ENCODE data around the gene NNMT. TPM values are rescaled to one million over a fixed set of nuclear protein-coding genes. Genes with fewer than 3 reads are reported as not detected.

NNMT gene
- total and polyA plus RNA-seq, 2 donors (not counting 3 experiments of a cell fraction or from before 2014, with no cell fraction given): 330 to 454 TPM

GRCh38 chr11:114287154-114287553 is 9.0 kb upstream of the NNMT start:
- Histone ChIP-seq H4K20me1 (replicated peaks; ENCODE audit: control insufficient read depth, extremely low read depth, insufficient read depth, low read length) (no peaks in the 10 kb centered on the region), H3K4me3 (replicated peaks in 1 of 3; ENCODE audit: insufficient read depth in 1 of 3, low read depth in 1 of 3, low read length in 3 of 3) (no peak overlapping the region), H3K36me3 (ENCODE audit: control insufficient read depth in 2 of 2, extremely low read depth in 1 of 2, insufficient read depth in 2 of 2, low read length in 2 of 2) (no peaks in the 10 kb centered on the region), H3K27ac (ENCODE audit: insufficient read depth, low read depth, low read length) (no peak overlapping the region), H3K9ac (replicated peaks; ENCODE audit: extremely low read depth, insufficient read depth, low read length) (no peak overlapping the region), H3K9me1 (replicated peaks; ENCODE audit: control insufficient read depth, extremely low read depth, insufficient read depth, low read length) (no peaks in the 10 kb centered on the region), H3K79me2 (ENCODE audit: control insufficient read depth, insufficient read depth, low read length) (no peaks in the 10 kb centered on the region), H3K4me1 (ENCODE audit: control insufficient read depth, extremely low read depth, insufficient read depth, low read length) (peaks cover 44% of the 10 kb centered on the region), H3K4me2 (ENCODE audit: insufficient read depth, low read length) (no peak overlapping the region), H3K27me3 (ENCODE audit: control insufficient read depth in 2 of 2, insufficient read depth in 2 of 2, low read length in 2 of 2) (no peaks in the 10 kb centered on the region), H3K9me3 (replicated peaks; ENCODE audit: control insufficient read depth, insufficient read depth, low read length) (no peaks in the 10 kb centered on the region), H2AFZ (ENCODE audit: low read depth, low read length) (no peak overlapping the region)
- intact Hi-C loops (cut with micrococcal nuclease) (loop anchor here (10.0 kb wide), 2 partner anchors 278 to 1218 kb away; partner anchors contain the start of gene CADM1), dilution Hi-C loops (cut with MboI; ENCODE audit: extremely low pct_ligation_motif_present, low sequenced_read_pairs) (no loop called here)
- DNase-seq (ENCODE audit: low read depth, low spot score): no peak
- TF ChIP-seq CTCF (IDR thresholded peaks at IDR 0.05; ENCODE audit: extremely low read depth in 1 of 2, insufficient read depth in 1 of 2, low read depth in 1 of 2, low read length in 2 of 2): no peak
- no peak for TF ChIP-seq GATA2 (IDR thresholded peaks at IDR 0.05; ENCODE audit: insufficient read depth, insufficient read length, low read depth, low read length)
- CTCF ChIA-PET: interaction anchor here (7.1 kb wide), 1 partner anchor 21 kb away, joined by 41 read pairs; no protein-coding TSS in a partner anchor
- POLR2A ChIA-PET: interaction anchor here (1.3 kb wide), 1 partner anchor 9 kb away, joined by 3 read pairs; the partner anchor contains the start of gene NNMT
- FAIRE-seq: no peak
- BruUV-seq (replicated peaks): no TSS peak

- Histone ChIP-seq H3K9me1 (replicated peaks; ENCODE audit: control insufficient read depth, extremely low read depth, insufficient read depth, low read length) (no peaks in the 10 kb centered on the region), H2AFZ (ENCODE audit: low read depth, low read length) (no peak overlapping the region), H3K4me3 (replicated peaks in 1 of 3; ENCODE audit: insufficient read depth in 1 of 3, low read depth in 1 of 3, low read length in 3 of 3) (no peak overlapping the region), H3K79me2 (ENCODE audit: control insufficient read depth, insufficient read depth, low read length) (no peaks in the 10 kb centered on the region), H3K4me1 (ENCODE audit: control insufficient read depth, extremely low read depth, insufficient read depth, low read length) (peaks cover 54% of the 10 kb centered on the region), H4K20me1 (replicated peaks; ENCODE audit: control insufficient read depth, extremely low read depth, insufficient read depth, low read length) (no peaks in the 10 kb centered on the region), H3K27me3 (ENCODE audit: control insufficient read depth in 2 of 2, insufficient read depth in 2 of 2, low read length in 2 of 2) (no peaks in the 10 kb centered on the region), H3K9me3 (replicated peaks; ENCODE audit: control insufficient read depth, insufficient read depth, low read length) (no peaks in the 10 kb centered on the region), H3K27ac (ENCODE audit: insufficient read depth, low read depth, low read length) (no peak overlapping the region), H3K4me2 (ENCODE audit: insufficient read depth, low read length) (peak overlapping the region; percentile 24), H3K36me3 (ENCODE audit: control insufficient read depth in 2 of 2, extremely low read depth in 1 of 2, insufficient read depth in 2 of 2, low read length in 2 of 2) (no peaks in the 10 kb centered on the region), H3K9ac (replicated peaks; ENCODE audit: extremely low read depth, insufficient read depth, low read length) (no peak overlapping the region)
- intact Hi-C loops (cut with micrococcal nuclease): loop anchor here (10.0 kb wide), 2 partner anchors 277 to 1217 kb away; partner anchors contain the start of gene CADM1
- dilution Hi-C loops (cut with MboI; ENCODE audit: extremely low pct_ligation_motif_present, low sequenced_read_pairs): no loop called here
- POLR2A ChIA-PET: interaction anchor here (1.0 to 1.3 kb wide), 2 partner anchors 8 to 19 kb away, joined by 3 read pairs; partner anchors contain the start of gene NNMT
- BruUV-seq (replicated peaks): no TSS peak
- CTCF ChIA-PET: interaction anchor here (0.7 to 7.1 kb wide), 5 partner anchors 11 to 60 kb away, joined by 3 to 41 read pairs (median 5); no protein-coding TSS in a partner anchor
- no peak for FAIRE-seq
- TF ChIP-seq MYC (IDR thresholded peaks at IDR 0.05; ENCODE audit: low read depth, low read length) (no peak), GATA2 (IDR thresholded peaks at IDR 0.05; ENCODE audit: insufficient read depth, insufficient read length, low read depth, low read length) (peak; percentile 26)
- DNase-seq (ENCODE audit: low read depth, low spot score): peak; percentile 40
Observed at GRCh38 chr11:114288136-114288535, 8.1 kb upstream of the NNMT start.

Measured in endothelial cell of umbilical vein (primary cell).